GM13977 (cell line): Measurements from ENCODE around the gene CENPK.
"Not testable (repeated sequence)": the region's sequence is repeated elsewhere in the genome, so short reads cannot be mapped to it uniquely, and the experiment has no call there.

Experiments
- DNase-seq: peaks from one replicate; pipeline ENCODE4 v3.0.0; 2012; ENCODE audit warnings: low spot score
- CTCF ChIP-seq: IDR thresholded peaks from 2 replicates; pipeline ENCODE4 v1.5.1; 2012; ENCODE audit warnings: mild to moderate bottlenecking, control low read depth; ENCODE audit not compliant: insufficient read depth; ENCODE audit errors: extremely low read depth, missing control alignments
- in situ Hi-C: fragments of 300-500 bp; cut with MboI; formaldehyde crosslinking; loops from one replicate; pipeline ENCODE4 v1.12.0; 2022; ENCODE audit warnings: low sequenced_read_pairs, low pct_unique_long_range_greater_than_20kb, mixed read lengths, inconsistent platforms; ENCODE audit not compliant: unreplicated experiment

Gene CENPK

GRCh38 chr5:65562731-65563701 is at the start of gene CENPK, which contains the start of gene PPWD1:
CENPK (minus strand) TSS chr5:65563168; CDS start chr5:65554907, 8,261 bp downstream.
PPWD1 (plus strand) TSS chr5:65563296; CDS start chr5:65563311, 15 bp downstream.
- peak; percentile 90 for DNase-seq
- in situ Hi-C loops = no loop called here
- no peak for TF ChIP-seq CTCF

GRCh38 chr5:65612298-65612907 is 49.4 kb upstream of the CENPK start:
- no peak for DNase-seq
- in situ Hi-C loops = no loop called here

GRCh38 chr5:65611524-65611923 is 48.6 kb upstream of the CENPK start:
- in situ Hi-C loops = no loop called here
- TF ChIP-seq CTCF = no peak
- DNase-seq = no peak

More at GRCh38 chr5:65612298-65612907, 49.4 kb upstream of the CENPK start:
- no peak for TF ChIP-seq CTCF

GRCh38 chr5:65601761-65602160 is 38.8 kb upstream of the CENPK start:
- DNase-seq, in situ Hi-C loops: not testable (repeated sequence)

GRCh38 chr5:65588694-65589093 is 25.7 kb upstream of the CENPK start:
- DNase-seq = no peak
- TF ChIP-seq CTCF = no peak
- in situ Hi-C loops = no loop called here

GRCh38 chr5:65577141-65577540 is 14.2 kb upstream of the CENPK start:
- no peak for DNase-seq
- in situ Hi-C loops = no loop called here

More at GRCh38 chr5:65577141-65577540, 14.2 kb upstream of the CENPK start:
- no peak for TF ChIP-seq CTCF
